Stimulated activated effector memory CD8-positive, alpha-beta T cell treated with anti-CD3 and anti-CD28 coated beads, Interleukin-12 subunit alpha, Interleukin-12 subunit beta, amount 100 ng/mL, for 72 hours (primary cell): ENCODE data around the gene ANAPC7.
"Not testable (repeated sequence)": the region's sequence is repeated elsewhere in the genome, so short reads cannot be mapped to it uniquely, and the experiment has no call there.

Source experiments
- ATAC-seq: fragments of 150-1000 bp; cut with Tn5 transposase; 2 replicates; pipeline ENCODE4 v1.10.0; 2021
- DNase-seq, 2 donors: peaks; one replicate each; pipeline ENCODE4 v3.0.0; 2021 to 2022; ENCODE audit warnings: low spot score in 2 of 2
- H3K27ac Mint-ChIP-seq: one replicate; pipeline ENCODE4 v1.8.0; 2022; ENCODE audit warnings: mild to moderate bottlenecking, mixed read lengths
- H3K36me3 Mint-ChIP-seq: one replicate; pipeline ENCODE4 v1.8.0; 2022; ENCODE audit warnings: mild to moderate bottlenecking, mixed read lengths
- H3K4me1 Mint-ChIP-seq: one replicate; pipeline ENCODE4 v1.8.0; 2022; ENCODE audit warnings: mixed read lengths
- H3K4me3 Mint-ChIP-seq: one replicate; pipeline ENCODE4 v1.8.0; 2022; ENCODE audit warnings: mild to moderate bottlenecking, mixed read lengths
- H3K9me3 Mint-ChIP-seq: one replicate; pipeline ENCODE4 v1.8.0; 2022; ENCODE audit warnings: mixed read lengths

The ANAPC7 gene, protein sequence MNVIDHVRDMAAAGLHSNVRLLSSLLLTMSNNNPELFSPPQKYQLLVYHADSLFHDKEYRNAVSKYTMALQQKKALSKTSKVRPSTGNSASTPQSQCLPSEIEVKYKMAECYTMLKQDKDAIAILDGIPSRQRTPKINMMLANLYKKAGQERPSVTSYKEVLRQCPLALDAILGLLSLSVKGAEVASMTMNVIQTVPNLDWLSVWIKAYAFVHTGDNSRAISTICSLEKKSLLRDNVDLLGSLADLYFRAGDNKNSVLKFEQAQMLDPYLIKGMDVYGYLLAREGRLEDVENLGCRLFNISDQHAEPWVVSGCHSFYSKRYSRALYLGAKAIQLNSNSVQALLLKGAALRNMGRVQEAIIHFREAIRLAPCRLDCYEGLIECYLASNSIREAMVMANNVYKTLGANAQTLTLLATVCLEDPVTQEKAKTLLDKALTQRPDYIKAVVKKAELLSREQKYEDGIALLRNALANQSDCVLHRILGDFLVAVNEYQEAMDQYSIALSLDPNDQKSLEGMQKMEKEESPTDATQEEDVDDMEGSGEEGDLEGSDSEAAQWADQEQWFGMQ

DNA sequence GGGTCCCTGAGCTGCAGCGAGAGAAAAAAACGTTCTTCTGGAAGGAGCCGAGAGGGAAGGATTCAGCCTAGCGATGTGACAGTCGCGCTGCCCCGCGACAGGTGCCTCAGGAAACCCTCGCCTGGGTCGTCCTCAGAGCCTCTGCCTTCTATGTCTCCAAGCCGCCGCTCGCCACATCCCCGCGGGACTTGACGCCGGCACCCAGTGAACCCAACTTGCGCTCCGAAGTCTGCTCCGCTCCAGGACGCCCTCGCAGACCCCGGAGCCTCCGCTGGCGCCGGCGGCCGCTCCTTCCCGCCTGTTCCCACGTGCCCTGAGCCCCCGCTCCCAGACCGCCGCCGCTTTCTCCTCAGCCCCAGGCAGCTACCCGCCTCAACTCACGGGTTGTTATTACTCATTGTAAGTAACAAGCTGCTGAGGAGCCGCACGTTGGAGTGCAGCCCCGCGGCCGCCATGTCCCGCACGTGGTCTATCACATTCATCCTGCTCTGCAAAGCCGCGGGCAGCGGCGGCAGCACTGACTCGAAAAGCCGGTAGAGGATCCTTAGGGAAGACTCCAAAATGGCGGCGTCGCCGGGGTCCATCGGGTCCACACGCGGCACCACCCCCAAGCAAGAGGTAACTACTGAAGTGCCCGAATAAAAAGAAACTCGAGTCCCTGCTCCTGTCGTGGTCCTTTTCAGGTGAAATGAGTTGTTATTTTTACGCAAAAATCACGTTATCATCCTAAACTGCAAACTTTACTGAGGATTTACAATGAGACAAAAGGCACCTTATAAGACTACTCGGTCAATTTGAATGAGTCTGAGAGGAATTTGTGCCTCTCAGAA is at the start of gene ANAPC7:
Gene ANAPC7 (minus strand): TSS at position 563 of the 830 bp plus-strand sequence. CDS start 81 bp downstream, at position 482.
- peak; percentile 75 to 94 for DNase-seq
- Mint-ChIP-seq H3K36me3 (peaks cover 46% of the 10 kb centered on the region), H3K9me3 (no peaks in the 10 kb centered on the region), H3K27ac (no peak within 1 kb of the TSS), H3K4me3 (no peak within 1 kb of the TSS), H3K4me1 (peaks cover 16% of the 10 kb centered on the region)
- ATAC-seq = peak; percentile 94

DNA sequence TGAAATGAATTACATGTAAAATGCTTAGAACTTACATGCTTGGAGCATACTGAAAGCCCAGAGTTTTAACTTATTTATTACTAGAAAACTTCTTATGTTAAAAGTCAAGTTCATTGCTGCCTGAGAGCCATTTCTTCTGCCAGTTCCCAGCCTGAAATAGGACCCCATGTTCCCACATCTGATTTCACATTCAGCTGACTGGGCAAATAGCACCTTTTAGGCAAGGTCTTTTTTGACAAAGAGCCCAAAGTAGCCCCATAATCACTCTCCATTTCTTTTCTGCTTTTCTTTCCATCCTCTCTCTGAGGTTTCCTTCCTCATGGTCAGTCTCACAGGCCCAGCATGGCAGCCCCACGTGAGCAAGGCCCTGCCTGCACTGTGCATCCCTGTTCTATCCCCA is 47.8 kb upstream of the ANAPC7 start:
- H3K4me3 Mint-ChIP-seq = peak overlapping the region; percentile 100

DNA sequence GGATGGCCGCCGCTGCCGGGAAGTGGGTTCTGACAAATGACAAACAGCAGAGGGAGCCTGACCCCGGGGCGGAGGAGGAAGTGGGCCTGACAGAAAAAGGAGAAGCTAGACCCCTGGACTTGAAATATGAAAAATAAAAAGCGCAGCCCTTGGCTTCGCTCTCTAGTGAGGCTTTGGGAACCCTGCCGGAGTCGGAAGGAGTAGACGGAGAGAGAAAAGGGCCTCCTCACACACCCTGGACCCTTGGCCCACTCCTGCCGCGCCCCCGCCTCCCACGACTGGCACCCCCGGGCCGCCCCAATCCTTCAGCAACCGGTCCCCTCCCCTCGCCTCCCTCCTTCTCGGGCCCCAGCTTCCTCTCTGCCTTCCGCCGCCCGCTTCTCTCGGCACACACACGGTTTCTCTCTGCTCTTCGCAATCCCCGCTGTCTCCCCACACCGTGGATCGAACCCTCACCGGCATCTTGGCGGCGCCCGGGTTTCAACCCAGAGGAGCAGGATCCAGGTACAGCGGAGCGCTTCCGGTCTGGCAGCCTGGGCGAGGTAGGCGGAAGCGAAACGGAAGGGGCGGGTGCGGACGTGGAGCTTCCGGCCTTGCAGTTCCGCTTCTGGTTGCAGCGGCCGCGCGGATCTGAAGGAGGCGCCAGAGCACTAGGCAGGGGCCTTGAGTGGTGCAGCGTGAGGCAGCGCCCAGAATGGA is 46.4 kb upstream of the ANAPC7 start, which contains the start of gene ARPC3:
Gene ARPC3 (minus strand): TSS at position 539 of the 699 bp plus-strand sequence. CDS start 77 bp downstream, at position 462.
- Mint-ChIP-seq H3K4me1 (peaks cover 47% of the 10 kb centered on the region), H3K36me3 (peaks cover 82% of the 10 kb centered on the region), H3K4me3 (peak within 1 kb of the TSS; percentile 100), H3K27ac (peak within 1 kb of the TSS; percentile 100), H3K9me3 (no peaks in the 10 kb centered on the region)
- DNase-seq (peak; percentile 81 to 95), ATAC-seq (peak; percentile 99)

More for the DNA sequence above, 47.8 kb upstream of the ANAPC7 start:
- ATAC-seq (no peak), DNase-seq (no peak)
- Mint-ChIP-seq H3K4me1 (peaks cover 41% of the 10 kb centered on the region), H3K9me3 (no peaks in the 10 kb centered on the region), H3K36me3 (peaks cover 82% of the 10 kb centered on the region), H3K27ac (peak overlapping the region; percentile 100)

DNA sequence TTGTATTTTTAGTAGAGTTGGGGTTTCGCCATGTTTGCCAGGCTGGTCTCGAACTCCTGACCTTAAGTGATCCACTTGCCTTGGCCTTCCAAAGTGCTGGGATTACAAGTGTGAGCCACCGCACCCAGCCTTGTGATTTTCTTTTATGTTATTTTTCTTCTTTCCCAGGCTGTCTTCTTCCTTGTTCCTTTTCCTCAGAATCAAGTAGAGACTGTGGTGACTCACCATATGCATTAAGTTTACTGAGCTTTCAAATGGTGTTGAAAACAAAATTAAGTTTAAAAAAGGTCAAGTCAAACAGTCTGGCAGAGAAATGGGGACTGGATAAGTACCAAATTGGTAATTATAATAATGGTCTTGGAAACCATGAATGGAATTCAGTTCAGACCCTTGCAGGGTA is 40.9 kb upstream of the ANAPC7 start:
- no peak for DNase-seq
- Mint-ChIP-seq H3K27ac (no peak overlapping the region), H3K9me3 (no peaks in the 10 kb centered on the region), H3K36me3 (peaks cover 100% of the 10 kb centered on the region), H3K4me3 (no peak overlapping the region), H3K4me1 (peaks cover 35% of the 10 kb centered on the region)
- ATAC-seq = no peak

DNA sequence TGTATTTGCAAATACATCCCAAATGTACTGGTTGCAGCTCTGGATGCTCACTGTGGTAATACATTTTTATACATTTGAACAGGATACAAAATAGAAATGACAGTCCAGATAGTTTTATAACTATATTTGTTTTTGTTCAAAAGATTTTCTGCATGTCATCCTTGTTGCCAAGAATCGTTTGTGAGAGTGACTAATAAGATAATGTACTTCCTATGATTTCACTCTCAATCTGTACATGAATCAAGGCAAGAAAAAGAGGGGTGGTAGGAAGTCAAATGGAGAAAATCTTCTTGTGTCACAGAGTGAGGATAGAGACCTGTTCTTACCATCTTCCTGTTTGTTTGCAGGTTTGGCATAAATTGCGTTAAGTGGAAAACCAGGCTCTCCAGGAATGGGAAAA is 32.7 kb upstream of the ANAPC7 start:
- Mint-ChIP-seq H3K9me3 (no peaks in the 10 kb centered on the region), H3K36me3 (peaks cover 93% of the 10 kb centered on the region), H3K4me1 (no peaks in the 10 kb centered on the region), H3K4me3 (no peak overlapping the region), H3K27ac (no peak overlapping the region)
- DNase-seq (no peak), ATAC-seq (no peak)

DNA sequence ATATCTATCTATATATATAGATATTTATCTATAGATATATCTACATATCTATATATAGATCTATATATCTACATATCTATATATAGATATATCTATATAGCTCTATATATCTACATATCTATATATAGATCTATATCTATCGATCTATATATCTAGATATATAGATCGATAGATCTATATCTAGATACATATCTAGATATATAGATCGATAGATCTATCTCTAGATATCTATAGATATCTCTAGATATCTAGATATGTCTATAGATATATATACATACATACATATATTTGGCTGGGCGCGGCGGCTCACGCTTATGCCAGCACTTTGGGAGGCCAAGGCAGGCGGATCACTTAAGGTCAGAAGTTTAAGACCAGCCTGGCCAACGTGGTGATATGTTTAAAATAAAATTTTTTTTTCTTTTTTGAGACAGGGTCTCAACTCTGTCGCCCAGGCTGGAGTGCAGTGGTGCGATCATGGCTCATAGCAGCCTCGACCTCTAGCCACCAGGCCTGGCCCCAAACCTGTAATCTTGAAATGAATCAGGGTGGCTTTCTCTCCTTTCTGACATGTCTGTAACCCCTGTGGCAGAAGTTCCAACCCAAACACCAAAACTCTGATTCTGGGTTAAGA is 28.6 kb upstream of the ANAPC7 start:
- Mint-ChIP-seq H3K4me3 (peak overlapping the region; percentile 99), H3K4me1 (no peaks in the 10 kb centered on the region), H3K9me3 (no peaks in the 10 kb centered on the region), H3K36me3 (peaks cover 53% of the 10 kb centered on the region), H3K27ac (peak overlapping the region; percentile 99)
- ATAC-seq (peak; percentile 78), DNase-seq (peak in 1 of 2 donors; percentile 54)

DNA sequence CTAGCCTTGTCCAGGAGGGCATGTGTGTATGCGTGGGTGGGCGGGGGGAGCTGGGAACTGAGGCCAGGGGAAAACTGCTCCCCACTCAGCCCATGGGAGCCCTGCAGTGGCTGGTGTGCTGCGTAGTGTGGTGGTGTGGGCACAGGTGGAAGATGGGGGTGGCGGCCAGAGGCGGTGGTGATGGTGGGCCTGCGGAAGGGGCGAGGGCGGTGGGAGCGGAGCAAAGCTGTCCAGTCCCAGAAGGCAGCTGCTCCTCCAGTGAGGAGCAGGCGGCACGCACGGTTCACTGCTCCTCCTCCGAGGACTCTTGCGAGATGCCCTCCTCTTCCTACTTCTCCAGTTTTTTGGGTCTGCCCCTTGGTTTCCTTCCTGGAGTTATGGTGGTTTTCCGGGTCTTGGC is 26.2 kb upstream of the ANAPC7 start:
- not testable (repeated sequence) for DNase-seq, H3K27ac Mint-ChIP-seq, H3K9me3 Mint-ChIP-seq, H3K4me3 Mint-ChIP-seq, ATAC-seq, H3K4me1 Mint-ChIP-seq
- peaks cover 29% of the 10 kb centered on the region for H3K36me3 Mint-ChIP-seq

DNA sequence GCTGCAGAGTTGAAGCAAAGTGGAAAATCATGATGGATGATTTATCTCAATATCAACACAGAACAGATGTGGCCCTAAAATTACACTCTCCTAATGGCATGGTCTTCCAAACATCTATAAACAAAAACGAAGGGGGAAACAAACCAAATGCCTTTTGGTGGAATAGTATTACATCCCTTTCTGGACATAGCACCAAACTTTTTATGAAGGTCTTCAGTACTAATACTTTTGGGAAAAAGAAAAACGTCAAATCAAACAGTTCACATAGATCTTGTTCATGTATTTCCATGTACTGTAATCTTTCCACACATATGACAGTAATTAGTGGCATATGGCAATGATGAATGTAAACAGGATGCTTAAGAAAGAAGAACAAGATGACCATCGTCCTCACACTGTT is 22.9 kb upstream of the ANAPC7 start:
- no peak for ATAC-seq
- H3K36me3 Mint-ChIP-seq = peaks cover 3% of the 10 kb centered on the region

DNA sequence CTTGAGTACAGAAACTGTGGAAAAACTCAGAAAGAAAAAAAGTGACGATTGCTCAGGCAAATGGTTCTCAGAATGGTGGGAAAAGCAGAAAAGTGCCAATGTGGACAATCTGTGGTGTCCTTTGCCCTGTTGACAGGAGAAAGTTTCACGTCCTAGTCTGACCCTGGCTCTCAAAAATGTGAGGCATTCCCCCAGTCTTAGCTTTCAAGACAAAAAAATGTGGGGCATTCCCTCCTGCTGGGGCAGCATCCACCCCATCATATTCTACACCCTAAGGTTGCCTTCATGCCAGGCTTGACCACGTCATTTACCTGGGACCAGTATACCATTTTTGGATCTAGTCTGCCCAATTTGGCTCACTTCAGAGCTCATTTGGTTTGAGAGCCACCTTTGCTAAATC is 20.7 kb upstream of the ANAPC7 start:
- H3K9me3 Mint-ChIP-seq = no peaks in the 10 kb centered on the region
- no peaks in the 10 kb centered on the region for H3K4me1 Mint-ChIP-seq
- DNase-seq (no peak), ATAC-seq (no peak)
- no peaks in the 10 kb centered on the region for H3K36me3 Mint-ChIP-seq
- H3K4me3 Mint-ChIP-seq = no peak overlapping the region
- no peak overlapping the region for H3K27ac Mint-ChIP-seq

More for the DNA sequence above, 22.9 kb upstream of the ANAPC7 start:
- H3K9me3 Mint-ChIP-seq = no peaks in the 10 kb centered on the region
- H3K4me1 Mint-ChIP-seq = no peaks in the 10 kb centered on the region
- no peak for DNase-seq
- H3K27ac Mint-ChIP-seq = no peak overlapping the region
- H3K4me3 Mint-ChIP-seq = no peak overlapping the region

DNA sequence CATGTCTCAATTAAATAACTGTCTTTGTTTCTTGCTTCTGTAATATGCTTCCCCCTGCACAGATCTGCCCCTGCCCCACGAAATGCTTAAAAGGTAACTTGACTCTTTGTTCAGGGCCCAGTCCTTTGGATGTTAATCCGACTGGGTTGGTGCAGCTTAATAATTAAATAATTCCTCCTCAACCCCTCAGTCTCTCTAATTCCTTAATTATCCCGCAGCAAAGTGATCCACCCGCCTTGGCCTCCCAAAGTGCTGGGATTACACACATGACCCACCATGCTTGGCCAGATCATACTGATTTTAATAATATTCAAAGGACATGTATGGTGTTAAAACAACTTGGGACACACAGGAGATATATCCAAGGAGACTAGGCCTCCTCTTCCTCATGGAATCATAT is 18.2 kb upstream of the ANAPC7 start:
- Mint-ChIP-seq H3K4me1 (no peaks in the 10 kb centered on the region), H3K36me3 (no peaks in the 10 kb centered on the region)

DNA sequence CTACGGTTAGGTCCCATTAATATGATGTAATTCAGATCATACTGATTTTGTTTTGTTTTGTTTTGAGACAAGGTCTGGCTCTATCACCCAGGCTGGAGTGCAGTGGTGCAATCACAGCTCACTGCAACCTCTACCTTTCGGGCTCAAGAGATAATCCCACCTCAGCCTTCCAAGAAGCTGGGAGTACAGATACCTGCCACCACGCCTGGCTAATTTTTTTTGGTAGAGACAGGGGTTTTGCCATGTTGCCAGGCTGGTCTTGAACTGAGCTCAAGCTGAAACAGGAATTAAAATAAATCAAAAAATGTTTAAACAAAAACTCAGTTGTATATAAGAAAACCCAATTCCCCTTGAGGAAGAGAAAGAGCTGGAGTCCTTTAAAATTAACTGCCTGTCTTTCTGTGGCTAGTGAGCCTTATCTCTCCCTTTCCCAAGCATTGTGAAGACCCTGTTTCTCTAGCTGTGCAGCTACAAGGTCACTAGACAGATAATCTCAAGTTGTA is 17.7 kb upstream of the ANAPC7 start:
- Mint-ChIP-seq H3K36me3 (no peaks in the 10 kb centered on the region), H3K4me1 (no peaks in the 10 kb centered on the region), H3K4me3 (no peak overlapping the region), H3K27ac (no peak overlapping the region), H3K9me3 (no peaks in the 10 kb centered on the region)
- no peak for DNase-seq
- no peak for ATAC-seq

More for the DNA sequence above, 18.2 kb upstream of the ANAPC7 start:
- ATAC-seq (no peak), DNase-seq (no peak)
- Mint-ChIP-seq H3K27ac (no peak overlapping the region), H3K9me3 (no peaks in the 10 kb centered on the region), H3K4me3 (no peak overlapping the region)

DNA sequence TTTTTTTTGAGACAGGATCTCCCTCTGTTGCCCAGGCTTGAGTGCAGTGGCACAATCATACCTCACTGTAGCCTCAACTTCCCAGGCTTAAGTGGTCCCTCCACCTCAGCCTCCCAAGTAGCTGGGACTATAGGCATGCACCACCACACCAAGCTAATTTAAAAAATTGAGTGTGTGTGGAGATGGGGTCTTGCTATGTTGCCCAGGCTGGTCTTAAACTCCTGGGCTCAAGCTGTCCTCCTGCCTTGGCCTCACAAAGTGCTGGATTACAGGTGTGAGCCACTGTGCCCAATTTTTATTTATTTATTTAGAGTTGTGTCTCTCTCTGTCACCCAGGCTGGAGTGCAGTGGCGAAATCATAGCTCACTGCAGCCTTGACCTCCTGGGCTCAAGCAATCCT is 17.1 kb upstream of the ANAPC7 start:
- not testable (repeated sequence) for H3K36me3 Mint-ChIP-seq, H3K9me3 Mint-ChIP-seq, H3K4me1 Mint-ChIP-seq, H3K4me3 Mint-ChIP-seq, ATAC-seq, DNase-seq, H3K27ac Mint-ChIP-seq

DNA sequence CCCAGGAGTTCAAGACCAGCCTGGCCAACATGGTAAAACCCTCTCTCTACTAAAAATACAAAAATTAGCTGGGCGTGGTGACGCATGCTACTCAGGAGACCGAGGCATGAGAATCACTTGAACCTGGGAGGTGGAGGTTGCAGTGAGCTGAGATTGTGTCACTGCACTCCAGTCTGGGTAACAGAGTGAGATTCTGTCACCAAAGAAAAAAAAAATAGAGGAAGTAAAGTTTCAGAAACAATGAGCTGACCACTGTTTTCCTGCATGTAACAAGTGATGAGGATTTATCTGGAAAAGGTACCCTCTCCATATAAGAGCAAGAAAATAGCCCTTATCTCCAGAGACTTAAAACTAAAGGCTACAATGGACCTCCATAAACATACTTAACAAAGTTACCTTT is 13.6 kb upstream of the ANAPC7 start:
- H3K27ac Mint-ChIP-seq, H3K4me3 Mint-ChIP-seq, ATAC-seq, H3K9me3 Mint-ChIP-seq, H3K36me3 Mint-ChIP-seq, DNase-seq, H3K4me1 Mint-ChIP-seq: not testable (repeated sequence)

DNA sequence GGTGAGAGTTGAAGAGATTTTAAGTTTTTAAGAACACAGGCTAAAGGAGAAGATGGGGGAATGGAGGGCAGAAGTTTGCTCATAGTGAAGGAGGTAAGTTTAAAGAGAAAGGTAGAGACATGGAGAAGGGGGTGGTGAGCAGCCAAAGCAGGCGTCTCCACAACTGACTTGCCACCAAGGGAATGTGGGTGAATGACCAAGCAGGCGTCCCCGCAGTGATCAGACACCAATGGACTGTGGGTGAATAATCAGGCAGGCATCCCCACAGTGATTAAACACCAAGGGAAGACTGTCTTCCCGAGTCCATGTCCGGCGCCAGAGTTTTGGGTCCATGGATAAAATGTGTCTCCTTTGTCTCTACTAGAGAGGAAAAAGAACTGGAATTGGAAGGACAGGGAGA is 6.6 kb upstream of the ANAPC7 start:
- not testable (repeated sequence) for H3K27ac Mint-ChIP-seq, H3K9me3 Mint-ChIP-seq, H3K4me3 Mint-ChIP-seq, ATAC-seq, H3K36me3 Mint-ChIP-seq, H3K4me1 Mint-ChIP-seq, DNase-seq
